Iris pigment epithelial cell (primary cell): ENCODE measurements around the gene COL2A1.

ENCODE experiments used
- DNase-seq: peaks from one replicate; pipeline ENCODE4 v3.0.0-alpha.2; 2011; ENCODE audit warnings: low read depth

The COL2A1 gene

DNA sequence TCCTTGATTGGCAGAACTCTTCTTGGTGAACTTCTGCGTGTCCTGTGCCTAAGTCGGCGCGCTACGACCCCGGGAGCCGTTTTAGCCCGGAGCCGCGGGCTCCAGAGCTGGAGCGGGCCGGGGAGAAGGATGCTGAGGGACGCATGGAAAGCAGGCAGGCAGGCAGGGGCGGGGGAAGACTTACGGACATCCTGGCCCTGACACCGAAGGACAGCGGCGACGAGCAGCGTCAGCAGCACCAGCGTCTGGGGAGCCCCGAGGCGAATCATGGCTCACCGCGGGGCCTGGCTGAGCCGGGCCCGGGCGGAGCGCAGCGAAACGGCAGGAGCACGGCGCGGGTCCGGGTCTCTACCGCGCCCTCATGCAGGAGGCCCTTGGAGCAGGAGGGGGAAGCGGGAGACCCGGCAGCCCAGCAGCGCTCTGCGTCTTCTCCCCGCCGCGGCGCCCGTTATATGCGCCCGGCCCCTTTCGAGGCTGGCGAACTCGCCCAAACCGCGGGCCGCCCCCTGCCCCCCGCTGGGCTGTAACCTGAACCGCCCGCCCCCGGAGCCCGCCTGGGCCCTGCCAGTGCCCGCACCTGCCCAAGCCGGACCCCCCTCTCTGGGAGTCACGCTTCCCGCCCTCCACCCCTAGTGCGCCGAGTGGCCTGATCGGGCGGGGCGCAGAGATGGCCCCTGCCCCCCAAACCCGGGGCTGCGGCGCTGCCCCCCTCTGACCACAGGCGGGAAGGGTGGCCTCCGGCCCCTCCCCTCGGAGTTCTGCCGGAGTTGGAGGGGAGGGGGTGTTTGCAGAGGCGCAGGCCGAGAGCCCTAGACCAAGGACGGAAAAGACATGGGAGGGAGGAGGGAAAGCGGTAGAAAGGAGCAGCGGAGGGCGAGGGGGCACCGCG is at the start of gene COL2A1:
Gene COL2A1 (minus strand): TSS at position 424 of the 889 bp plus-strand sequence. CDS start 155 bp downstream, at position 269.
- peak; percentile 7 for DNase-seq

DNA sequence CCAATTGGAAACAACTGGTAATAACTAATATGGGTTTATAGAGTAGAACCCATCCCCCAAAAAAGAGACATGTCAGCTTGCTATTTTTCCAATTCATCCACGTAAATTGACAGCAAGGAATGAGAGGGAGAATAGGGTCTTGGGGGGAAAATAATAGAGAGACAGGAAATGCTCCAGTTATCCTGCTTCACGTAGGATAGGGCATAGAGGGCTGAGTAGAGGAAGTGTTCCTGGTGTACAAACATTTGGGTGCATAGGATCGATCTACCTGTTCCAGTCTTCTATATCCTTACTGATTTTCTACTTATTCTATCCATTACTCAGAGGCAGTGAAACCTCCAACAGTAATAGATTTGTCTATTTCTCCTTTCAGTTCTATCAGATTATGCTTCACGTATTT is 49.6 kb upstream of the COL2A1 start:
- DNase-seq = no peak

DNA sequence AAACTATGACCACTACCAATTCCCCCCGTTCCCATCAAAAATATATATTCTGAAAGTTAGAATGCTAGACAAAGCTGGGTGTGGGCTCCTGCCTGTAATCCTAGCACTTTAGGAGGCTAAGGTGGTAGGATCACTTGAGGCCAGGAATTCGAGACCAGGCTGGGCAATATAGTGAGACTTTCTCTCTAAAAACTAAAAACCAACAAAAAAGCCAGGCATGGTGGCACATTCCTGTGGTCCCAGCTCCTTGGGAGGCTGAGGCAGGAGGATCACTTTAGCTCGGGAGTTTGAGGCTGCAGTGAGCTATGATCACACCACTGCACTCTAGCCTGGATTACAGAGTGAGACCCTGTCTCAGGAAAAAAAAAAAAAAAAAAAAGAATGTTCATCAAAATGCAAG is 48.8 kb upstream of the COL2A1 start:
- no peak for DNase-seq

DNA sequence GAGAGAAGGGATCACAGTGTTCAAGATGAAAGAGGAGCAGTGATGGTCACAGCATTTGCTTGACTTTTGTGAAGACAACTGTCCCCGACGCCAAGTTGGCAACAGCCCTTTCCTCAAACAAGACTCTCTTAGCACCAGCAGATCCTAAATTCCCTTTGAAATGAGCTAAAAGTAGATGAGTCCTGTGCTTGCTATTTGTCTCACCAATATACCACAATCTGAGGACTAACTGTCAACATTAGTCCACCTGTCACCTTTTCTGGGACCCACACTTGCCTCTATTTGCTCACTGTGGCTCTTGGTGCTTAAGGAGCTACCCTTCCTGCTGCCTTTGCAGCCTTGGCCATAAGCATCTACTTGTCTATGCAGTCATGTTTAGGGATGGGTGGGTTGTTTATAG is 47.4 kb upstream of the COL2A1 start:
- DNase-seq = no peak

- no peak for DNase-seq
Observed at GRCh38 chr12:48050174-48050573, 45.9 kb upstream of the COL2A1 start.

- no peak for DNase-seq
Observed at GRCh38 chr12:48045965-48046518, 41.8 kb upstream of the COL2A1 start.

GRCh38 chr12:48045061-48045846 is 41.0 kb upstream of the COL2A1 start:
- no peak for DNase-seq

GRCh38 chr12:48044396-48044795 is 40.1 kb upstream of the COL2A1 start:
- DNase-seq = no peak

GRCh38 chr12:48043771-48044170 is 39.5 kb upstream of the COL2A1 start:
- DNase-seq = no peak

DNA sequence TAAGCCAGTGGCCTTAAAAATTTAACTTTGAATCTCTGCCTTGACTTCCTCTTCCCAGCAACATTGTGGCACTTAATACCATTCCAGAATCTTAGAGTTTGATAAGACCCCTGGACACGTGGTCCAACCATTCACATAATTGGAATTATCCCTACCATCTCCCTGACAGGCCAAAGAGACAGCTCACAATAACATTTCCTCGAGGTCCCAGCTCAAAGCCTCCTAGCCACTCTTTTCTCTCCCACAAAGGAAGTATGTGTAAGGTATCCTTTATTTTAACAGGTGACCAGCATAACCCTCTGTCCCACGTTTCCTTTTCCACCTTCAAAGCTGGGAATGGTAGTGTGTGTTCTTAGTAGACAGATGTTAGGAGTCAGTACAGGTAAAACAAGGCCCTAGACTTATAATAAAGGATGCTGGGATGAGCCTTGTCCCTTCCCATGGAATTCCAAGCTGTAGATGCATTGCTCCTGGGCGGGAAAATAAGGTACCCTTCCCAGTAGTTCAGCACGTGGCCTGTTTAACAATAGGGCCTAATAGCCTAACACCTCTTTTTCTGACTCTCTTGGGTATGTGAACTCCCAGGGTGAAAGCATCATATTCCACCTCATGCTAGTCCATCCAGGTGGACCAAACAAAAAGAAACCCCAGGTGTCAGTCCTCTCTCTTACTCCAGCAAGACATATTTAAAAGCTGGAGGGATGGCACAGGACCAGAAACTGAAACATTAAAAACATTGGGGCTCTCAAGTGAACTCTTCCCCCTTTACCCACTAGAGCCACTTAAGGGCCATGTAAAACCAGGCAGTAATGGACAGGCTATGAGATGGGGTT is 37.5 kb upstream of the COL2A1 start:
- DNase-seq = no peak

- no peak for DNase-seq
Observed at GRCh38 chr12:48040354-48040753, 36.1 kb upstream of the COL2A1 start.

DNA sequence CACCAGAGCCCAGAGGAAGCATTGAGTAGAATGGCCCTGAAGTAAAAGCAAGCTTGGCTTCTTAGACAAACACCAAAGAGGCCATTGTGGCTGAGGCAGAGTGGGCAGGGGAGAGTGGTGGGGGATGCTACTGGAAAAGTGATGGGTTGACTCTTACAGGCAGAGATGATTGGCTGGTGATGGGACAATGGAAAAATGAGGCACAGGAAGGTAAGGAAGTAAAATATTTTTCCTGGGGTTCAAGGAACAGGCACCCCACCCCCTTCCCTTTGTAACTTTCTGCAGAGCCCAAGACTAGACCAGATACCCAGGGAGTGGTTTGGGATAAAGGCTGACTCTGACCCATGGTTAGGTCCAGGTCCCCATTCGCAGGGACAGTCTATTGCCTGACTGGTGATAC is 34.9 kb upstream of the COL2A1 start:
- DNase-seq = no peak

- DNase-seq = no peak
Observed at GRCh38 chr12:48038085-48038484, 33.8 kb upstream of the COL2A1 start.

DNA sequence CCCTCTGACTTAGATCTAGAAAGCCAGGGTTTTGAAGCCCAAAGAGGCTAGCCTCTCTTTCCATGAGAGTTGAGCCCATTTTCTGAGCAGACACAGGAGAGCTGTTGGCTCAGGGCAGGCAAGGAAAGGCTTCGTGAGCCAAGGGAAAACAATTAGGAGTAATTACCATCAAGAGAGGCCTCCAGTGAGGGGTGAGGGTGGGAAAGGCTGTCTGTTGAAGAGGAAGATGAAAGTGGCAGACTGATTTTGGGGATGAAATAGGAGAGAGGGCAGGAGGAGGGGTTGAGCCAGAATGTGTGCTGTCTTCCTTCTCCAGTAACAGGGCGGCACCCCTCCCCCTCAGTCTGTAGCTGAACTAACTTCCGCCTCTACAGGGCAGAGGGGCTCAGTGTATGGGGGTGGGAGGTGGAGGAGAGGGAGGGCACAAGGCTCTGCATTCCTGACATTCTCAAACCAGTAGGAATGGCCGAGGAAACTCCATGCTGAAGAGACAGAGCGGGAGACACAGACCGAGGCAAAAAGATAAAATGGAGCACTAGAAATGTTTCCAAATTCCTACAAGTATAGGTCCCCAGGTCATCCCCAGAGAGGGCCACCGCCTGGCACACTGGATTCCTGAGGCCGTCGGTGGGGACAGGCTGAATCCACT is 33.1 kb upstream of the COL2A1 start:
- peak; percentile 31 for DNase-seq

DNA sequence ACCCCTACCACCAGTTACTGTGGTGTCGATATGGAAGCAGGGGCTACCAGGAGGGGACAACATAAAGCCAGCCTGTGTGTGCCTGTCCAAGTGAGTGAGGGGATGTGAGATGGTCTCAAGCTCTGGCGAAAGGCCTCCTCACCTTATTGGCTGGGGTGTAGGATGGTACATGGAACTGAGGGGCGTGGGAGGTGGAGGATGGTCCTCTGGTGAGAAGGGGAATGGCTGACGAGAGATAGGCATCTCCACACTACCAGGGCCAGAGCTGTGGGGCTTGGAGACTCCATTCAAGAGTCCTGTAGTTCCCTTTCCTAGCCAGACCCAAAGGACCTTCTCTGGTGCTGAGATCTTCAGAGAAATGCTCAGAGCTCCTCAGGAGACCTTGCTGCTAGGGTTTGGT is 32.5 kb upstream of the COL2A1 start:
- DNase-seq = no peak

- DNase-seq = no peak
Observed at GRCh38 chr12:48034835-48035805, 30.8 kb upstream of the COL2A1 start.

DNA sequence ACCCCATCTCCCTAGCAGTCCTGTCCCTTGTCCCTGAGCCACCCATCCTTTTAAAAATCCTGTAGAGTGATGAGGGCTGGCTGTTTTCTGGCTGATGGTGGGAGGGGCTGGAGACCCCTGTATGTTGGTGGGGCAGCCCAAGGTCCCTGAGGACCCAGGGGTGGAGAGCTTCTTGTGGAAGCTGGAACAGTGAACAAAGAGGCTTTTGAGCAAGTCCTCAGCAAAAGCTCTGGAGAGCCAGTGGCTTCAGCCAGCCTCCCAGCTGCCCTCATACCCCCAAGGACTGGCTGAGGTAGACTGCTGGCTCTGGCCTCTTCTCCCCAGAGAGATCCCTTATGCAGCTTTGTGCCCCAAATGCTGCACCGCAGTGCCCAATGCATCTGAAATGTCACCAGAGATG is 29.2 kb upstream of the COL2A1 start:
- DNase-seq = no peak

GRCh38 chr12:48032597-48032996 is 28.3 kb upstream of the COL2A1 start:
- no peak for DNase-seq

- no peak for DNase-seq
Observed at GRCh38 chr12:48031135-48031960, 27.1 kb upstream of the COL2A1 start.
